ENCODE data around the gene MNDA.

Gene MNDA

DNA sequence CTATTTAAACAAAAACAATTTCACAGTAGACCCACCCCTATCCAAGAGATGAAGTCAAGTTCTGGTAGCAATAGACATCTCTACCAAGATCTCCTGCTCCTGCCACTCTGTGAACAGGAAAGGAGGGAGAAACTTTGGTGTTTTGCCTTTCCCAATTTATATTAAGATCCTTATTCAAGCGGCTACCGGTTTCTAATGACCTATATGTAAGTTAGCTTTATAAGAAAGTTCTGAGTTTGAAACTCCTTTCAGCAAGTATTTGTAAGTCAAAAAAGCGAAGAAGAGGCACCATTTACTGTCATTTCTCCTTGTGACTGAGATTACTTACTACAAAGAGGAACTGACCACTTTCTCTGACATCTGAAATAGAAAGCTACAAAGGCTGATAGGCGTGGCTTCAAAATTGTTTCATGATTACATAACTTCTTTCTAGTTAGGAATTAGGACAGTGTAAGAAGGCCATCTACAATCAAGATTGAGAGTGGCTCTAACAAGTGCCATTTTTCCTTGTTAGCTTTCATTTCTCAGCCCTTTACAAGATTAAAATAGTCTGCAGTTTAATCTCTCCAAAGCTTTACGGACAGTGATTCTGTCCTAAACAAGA, at the start of gene MNDA:
MNDA (plus strand) TSS at position 448 of the 604 bp plus-strand sequence. CDS start 10,803 bp downstream, outside the sequence.
- DNase-seq (ENCODE audit: low spot score), result no peak

DNA sequence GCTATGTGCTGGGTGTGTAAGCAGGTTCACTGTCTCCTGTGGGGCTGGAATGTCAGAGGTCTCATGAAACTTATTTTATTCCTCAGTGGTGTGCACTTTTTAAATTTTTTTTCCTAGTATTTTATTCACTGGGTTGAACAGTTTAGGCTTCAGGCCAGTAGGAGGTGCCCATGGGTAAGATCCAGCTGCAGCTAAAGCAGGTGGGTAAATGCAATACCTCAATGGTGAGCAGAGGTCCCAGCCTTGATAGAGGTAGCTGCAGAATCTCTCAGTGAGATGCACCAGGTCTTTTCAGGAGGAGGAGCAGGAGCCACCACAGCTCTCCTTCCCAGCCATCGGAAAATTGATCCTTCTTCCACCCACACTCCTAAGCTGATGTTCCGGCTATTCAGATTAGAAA, 37.5 kb upstream of the MNDA start:
- DNase-seq (ENCODE audit: low spot score), result no peak

DNA sequence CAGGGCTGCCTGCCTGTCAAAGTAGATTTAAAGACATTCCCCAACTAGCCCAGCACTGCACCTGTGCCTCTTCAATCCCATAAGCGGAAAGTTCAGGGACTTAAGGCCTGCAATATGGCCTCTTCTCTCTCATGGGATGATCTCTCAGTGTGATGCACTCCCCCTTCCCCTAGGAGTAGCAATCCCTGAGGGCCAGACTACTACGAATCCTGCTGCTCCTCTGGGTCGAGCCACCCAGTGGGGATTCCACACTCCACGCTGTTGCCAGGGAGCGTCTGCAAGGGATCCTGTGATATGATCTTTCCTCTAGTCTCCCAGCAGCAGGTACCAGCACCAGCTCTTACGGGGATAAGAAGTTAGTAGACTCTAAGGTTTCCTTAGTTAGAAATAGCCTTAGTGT, 36.9 kb upstream of the MNDA start:
- no peak for DNase-seq (ENCODE audit: low spot score)

DNA sequence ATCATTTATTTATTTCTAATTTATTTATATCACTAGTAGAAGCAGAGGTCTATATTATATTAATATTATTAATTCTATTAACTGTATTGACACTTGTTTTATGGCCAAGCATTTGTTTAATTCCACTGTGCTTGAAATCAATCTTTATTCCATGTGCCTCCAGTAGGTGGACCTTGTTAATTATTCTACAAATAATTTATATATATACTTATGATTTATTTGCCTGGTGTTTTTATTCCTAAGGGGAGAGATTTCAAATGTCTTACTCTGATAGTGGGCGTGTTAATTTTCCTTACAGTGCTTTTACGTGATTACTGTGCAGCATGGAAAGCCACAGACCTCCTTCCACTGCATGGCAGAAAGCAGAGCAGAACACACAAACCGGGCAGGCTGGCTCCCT, 32.6 kb upstream of the MNDA start:
- no peak for DNase-seq (ENCODE audit: low spot score)

DNA sequence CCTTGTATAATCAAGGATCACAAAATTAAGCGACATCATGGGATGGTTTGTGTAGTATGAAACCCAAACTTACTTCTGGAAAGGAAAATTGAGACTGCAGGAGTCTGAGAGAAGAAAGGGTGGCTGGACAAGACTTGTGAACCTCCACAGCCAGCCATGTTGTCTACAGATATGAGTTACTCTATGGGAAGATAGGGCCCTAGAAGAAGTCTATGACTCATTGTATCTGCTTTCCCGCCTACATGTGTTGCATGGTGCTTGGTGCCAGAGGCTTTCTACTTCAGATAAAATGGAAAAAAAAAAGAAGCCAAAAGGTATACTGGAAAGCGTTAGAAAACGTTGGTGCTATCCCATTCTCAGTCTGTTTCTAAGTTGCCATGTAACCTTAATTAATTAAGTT, 31.5 kb upstream of the MNDA start:
- no peak for DNase-seq (ENCODE audit: low spot score)

DNA sequence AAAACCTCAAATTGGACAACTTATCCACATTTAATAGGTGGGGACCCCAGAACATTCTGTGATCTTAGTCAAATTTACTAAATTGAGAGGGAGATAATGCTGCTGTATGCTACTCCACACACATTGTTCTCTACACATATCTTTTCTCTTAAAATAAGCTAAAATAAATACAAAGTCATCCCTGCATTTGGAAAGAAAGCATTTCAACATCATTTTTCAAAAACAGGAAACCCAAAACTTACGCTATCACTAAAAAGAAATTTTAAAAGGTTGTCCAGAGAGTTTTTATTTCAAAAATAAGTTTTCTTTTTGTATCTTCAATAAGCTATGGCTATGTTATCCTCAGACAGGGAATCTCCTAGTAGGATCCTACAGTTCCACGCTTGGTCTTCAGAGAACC, 30.6 kb upstream of the MNDA start:
- no peak for DNase-seq (ENCODE audit: low spot score)

DNA sequence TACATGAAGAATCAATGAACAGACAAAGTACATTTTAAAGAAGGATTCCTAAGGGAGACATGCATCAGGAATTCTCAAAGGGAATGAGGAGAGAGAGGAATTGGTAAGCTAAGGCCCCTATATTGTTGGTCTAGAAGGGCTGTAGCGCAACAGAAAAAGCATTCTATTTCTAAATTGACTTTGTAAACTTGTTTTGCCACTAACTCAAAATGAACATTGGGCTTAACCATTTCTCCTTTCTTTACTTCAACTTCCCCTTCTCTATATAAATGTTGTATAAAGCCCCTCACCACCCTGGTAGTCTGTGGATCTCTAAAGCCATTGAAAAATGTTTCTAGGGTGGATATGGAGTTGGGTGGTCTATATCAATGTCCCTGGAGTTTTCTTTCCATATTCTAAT, 29.8 kb upstream of the MNDA start:
- DNase-seq (ENCODE audit: low spot score), result no peak

DNA sequence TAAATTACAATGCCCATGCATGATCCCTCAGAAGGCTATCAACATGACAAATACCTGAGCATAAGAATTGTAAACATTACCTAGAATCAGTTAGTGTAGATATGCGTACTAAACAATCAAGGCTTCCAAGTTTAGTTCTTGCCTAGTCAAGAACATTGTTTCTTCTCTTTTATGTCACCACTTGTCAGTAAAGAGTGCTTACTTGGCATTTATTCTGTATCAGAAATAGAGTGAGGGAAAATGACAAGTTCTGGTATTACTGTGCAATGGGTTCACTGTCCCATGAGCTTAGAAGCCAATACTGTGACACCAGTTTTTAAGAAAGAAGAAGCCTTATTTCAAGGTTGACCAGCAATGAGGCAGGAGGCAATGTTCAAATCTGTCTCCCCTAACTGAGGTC, 27.5 kb upstream of the MNDA start:
- no peak for DNase-seq (ENCODE audit: low spot score)

DNA sequence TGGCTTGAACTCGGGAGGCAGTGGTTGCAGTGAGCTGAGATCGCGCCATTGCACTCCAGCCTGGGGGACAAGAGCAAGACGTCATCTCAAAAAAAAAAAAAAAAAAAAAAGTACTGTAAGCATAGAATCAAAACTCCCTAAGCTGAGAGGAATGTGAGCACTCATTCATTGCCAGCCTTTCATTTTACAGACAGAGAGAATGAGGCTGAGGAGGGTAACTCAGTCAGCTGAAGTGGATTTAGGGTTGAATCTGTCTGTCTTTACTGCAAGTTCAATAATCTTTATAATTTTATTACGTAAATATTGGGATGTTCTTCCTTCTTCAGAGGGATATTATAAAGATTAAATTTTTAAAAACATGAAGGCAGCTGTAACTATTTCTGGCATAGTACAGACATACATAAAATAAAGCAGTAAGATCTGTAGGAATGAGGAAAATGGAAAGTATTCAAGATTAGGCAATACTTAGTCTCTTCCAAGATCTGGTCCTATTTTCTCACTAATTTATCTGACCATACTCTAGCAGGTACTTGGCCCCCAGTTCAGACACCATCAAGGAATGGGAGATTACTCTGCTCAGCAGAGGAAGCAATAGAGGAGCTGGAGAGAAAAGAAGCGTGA, 24.1 kb upstream of the MNDA start:
- DNase-seq (ENCODE audit: low spot score), result no peak

DNA sequence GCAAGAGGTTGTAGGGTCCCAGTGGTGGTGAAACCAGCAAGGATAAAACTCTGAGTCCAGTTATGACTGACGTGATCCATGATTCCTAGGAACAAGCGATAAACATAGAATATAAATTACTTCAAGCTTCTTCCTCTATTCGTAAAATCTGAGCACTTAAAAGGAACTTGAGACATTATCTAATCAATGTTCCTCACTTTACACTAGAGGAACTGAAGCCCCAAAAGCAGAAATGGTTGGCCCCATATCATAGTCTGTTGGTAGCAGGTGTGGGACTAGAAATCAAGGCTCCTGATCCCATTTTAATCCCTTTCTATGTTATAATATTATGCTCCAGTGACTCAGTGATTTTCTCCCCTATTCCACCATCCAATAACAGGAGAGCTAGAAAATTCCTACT, 21.9 kb upstream of the MNDA start:
- no peak for DNase-seq (ENCODE audit: low spot score)

DNA sequence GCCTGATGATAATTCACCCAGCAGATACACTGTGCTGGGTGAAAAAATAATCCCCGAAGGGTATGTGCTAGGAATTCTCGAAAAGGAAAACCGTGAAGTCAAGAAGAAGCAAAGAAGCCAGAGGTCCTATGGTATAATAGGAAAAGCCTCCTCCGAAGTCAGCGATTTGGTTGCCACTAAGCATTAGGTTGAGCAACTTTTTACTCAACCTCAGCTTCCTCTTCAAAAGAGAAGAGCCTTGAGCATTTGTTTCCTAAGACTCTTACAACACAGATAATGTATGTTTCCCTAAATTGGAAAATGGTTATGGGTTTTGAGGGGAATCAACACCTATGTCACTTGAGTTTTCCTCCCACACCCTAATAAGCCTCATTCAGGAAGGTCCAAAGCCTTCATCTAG, 21.3 kb upstream of the MNDA start:
- DNase-seq (ENCODE audit: low spot score), result no peak

DNA sequence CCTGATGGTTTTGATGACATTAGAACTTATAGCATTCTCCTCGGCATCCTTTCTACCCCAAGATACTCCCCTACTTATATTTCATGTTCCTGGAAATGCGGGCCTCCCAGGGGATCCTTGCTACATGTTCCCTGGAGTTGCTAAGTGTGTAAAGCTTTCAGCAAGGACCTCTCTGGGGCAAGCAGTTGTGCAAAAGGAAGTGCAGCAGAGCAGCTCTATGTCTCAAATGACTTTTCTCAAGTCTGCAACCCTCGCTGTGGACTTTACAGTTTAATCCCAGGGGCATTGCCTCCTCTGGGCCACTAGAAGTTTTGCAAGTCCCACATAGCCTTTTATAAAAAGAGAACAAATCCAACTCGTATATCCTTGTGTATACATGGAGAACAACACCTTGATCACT, 20.8 kb upstream of the MNDA start:
- DNase-seq (ENCODE audit: low spot score), result no peak

DNA sequence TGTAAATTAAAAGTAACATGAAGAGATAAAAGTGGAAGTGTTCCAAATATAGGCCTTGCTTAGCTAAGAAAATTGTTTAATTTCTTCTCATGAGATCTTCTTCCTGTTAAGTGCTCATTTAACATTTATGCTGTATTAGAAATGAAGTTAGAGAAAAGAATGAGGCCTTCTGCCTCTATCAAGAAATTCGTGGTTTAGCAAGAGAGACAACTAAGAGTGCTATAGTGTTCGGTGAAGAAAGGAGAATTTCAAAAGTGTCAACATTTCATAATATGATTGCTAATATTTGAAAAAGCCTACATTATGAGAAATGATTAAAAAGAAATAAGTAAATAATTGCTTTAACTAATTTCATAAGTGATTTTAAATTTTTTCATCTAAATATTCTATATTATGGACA, 18.8 kb upstream of the MNDA start:
- DNase-seq (ENCODE audit: low spot score), result no peak

DNA sequence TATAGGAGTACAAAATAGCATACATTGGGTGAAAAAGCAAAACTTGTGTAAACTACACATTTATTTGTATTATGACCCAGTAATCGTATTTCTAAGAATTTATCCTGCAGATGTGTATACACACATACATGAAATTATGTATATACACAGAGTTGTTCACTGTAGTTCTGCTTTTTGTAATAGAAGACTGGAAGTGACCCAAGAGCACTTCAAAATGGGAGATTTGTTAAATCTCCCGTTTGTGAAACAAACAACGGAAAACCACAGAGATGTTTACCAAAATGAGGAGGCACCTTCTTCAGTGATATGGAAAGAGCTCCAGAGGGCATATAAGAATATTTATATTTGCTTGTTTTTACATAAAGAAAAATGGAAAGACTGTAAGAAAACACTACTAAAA, 18.0 kb upstream of the MNDA start:
- DNase-seq (ENCODE audit: low spot score), result no peak

DNA sequence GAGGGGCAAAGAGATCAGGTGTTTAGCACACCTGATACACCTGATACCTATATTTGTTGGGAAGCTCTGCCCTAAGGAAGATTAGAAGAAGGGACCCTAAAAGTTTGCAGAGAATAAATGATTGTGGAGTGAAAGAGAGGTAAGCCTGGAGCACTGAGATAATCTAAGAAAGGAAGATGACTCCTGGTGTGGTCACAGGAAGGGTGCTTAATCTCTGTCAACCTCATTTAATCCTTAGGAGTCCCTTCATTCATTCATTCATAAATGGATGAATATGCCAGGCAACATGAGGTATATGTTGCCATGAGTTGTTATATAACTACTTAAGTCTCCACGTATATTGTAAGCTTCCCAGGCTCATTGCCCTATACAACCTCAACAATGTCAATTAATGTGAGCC, 16.2 kb upstream of the MNDA start:
- DNase-seq (ENCODE audit: low spot score), result no peak

DNA sequence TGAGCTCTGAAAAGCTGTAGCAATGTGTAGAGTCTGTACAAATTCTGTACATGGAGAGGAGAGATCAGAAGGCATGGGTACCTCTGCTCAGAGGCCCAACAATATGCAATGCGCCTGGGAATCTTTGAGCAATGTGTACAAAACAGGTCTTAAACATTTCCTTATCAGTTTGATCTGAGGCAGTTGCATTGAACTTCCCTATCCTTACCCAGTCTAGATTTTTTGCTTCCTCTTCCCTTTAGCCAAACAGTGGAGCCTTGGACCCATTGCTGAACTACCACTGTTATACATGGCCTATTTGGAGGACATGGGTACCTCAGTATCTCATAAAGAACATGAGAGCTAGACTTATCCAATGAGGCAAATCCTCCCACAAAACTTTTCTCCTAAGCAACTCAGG, 12.6 kb upstream of the MNDA start:
- no peak for DNase-seq (ENCODE audit: low spot score)

DNA sequence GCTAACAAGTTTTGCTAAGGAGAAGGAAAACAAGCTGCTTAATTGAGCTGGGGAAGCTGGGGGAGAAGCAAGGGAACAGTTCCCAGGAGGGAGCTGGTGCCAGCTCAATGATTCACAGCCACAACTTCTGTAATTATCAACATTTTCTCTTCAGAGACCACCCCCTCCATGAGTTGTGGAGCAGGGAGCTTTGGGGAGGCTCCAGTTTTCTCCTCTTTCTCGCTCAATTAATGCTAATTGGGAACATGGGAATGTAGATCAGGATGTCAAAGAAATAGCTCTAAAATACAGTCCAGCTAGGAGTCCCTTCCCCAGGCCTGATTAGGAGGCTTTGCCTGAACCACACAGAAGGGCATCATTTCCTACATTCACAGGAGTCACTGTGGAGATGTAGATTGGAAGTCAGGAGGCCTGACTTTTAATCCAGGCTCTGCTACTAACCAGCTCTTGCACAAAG, 12.1 kb upstream of the MNDA start:
- no peak for DNase-seq (ENCODE audit: low spot score)

DNA sequence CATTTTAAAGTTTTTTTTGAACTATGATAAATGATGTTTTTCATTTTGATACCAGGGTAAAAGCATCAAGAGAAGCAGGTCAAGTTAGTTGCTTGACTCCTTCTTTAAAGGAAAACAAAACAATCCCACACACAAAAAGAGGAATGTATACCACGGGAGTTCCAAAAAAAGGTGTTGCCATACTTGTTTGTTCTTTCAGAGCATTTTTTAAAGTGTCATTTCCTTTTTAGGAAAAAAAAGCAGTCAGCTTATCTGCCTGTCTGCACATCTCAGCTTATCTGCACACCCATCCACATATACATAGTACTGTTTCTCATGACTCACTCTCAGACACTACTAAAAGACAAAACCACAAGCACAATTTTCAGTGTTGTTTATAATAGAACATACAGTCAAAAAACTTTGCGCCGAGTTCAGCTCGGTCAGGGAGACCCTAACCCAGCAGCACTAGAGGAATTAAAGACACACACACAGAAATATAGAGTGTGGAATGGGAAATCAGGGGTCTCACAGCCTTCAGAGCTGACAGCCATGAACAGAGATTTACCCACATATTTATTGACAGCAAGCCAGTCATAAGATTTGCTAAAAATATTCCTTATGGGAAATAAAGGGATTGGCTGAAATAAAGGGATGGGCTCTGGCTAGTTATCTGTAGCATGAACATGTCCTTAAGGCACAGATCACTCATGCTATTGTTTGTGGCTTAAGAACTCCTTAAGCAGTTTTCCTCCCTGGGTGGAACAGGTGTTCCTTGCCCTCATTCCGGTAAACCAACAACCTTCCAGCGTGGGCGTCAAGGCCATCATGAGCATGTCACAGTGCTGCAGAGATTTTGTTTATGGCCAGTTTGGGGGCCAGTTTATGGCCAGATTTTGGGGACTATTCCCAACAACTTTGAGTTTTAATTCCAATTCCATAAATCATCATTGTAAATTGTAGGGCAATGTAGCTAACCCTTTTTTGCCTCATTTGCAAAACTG, 11.4 kb upstream of the MNDA start:
- no peak for DNase-seq (ENCODE audit: low spot score)

DNA sequence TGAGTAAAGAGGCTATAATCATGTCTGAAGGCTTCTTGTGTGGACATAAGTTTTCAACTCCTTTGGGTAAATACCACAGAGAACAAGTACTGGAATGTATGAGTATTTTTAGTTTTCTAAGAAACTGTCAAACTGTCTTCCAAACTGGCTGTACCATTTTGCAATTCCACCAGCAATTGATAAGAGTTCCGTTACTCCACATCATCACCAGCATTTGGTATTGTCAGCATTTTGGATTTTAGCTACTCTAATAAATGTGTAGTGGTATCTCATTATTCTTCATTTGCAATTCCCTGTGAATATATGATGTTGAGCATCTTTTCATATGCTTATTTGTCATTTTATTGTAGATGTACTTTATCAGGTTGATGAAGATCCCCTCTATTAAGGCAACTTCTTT, 9.4 kb upstream of the MNDA start:
- DNase-seq (ENCODE audit: low spot score), result no peak

DNA sequence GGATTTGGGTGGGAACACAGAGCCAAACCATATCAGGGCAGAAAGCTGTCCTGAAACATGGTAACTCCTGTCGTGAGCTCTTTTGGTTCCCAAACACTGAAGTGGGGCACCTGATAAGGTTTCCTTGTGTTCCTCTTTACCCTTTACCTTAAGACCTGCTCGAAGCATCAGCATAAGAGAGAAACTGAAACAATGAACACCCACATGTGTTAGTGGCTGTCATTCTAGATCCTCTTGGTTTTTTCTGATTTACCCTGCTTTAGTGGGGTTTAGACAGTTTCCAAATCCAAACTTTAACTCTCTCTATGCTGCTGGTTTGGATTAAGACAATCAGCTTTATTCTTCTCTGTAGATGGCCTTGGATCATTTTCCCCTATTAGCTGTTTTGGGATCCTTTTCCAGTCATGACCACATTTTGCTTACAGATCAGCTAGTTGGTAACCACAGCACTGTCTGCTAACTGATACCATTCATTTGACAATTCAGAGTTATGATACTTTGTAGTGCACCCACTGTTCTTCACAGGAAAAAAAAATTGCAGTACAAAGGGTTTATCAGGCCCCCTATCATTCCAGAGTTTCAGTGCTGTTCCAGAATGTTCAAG, 975 bp upstream of the MNDA start:
- no peak for DNase-seq (ENCODE audit: low spot score)

DNA sequence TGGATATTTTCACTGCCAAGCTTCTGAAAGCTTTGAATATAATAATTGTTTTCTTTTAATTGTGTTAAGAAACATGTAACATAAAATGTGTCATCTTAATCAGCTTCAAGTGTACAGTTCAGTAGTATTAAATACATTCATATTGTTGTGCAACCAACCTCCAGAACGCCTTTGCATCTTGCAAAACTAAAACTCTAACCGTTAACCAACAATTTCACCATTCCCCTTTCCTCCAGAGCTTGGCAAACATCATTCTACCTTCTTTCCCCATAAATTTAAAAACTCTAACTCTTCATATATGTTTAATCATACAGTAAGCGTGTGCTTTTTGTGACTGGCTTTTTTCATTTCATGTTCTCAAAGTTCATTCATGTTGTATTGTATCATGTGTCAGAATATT, 2.1 kb downstream of the MNDA start:
- DNase-seq (ENCODE audit: low spot score), result no peak

DNA sequence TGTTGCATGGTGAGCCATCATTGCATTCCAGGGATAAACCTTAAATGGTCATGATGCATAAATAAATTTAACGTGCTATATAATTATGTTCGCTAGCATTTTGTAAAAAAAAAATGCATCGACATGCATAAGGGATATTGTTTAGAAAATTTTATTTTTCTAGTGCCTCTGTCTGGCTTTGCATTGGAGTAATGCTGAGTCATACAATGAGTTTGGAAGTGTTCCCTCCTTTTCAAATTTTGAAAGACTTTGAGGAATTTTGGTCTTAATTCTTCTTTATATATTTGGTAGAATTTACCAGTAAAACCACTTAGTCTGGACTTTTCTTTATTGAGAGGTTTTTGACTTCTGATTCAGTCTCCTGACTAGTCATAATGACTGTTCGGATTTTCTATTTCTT, 4.9 kb downstream of the MNDA start:
- DNase-seq (ENCODE audit: low spot score), result no peak

DNA sequence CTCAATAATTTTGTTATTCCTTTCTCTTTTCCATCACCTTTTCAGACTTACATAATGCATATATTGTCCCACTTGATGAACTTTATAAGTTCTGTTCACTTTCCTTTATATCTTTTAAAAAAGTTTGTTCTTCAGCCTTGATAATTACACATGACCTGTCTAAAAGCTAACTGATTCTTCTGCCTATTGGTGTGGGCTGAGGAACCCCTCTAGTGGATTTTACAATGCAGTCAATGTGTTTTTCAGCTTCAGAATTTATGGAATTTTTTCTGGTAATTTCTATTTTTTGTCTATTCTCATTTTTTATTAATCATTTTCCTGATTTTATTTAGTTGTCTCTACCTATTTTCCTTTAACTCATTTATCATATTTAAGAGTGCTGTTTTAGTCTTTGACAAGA, 7.5 kb downstream of the MNDA start:
- DNase-seq (ENCODE audit: low spot score), result no peak
